ENCODE data around the gene KIF2C.
"Not testable (repeated sequence)": the region's sequence is repeated elsewhere in the genome, so short reads cannot be mapped to it uniquely, and the experiment has no call there.

KIF2C gene

DNA sequence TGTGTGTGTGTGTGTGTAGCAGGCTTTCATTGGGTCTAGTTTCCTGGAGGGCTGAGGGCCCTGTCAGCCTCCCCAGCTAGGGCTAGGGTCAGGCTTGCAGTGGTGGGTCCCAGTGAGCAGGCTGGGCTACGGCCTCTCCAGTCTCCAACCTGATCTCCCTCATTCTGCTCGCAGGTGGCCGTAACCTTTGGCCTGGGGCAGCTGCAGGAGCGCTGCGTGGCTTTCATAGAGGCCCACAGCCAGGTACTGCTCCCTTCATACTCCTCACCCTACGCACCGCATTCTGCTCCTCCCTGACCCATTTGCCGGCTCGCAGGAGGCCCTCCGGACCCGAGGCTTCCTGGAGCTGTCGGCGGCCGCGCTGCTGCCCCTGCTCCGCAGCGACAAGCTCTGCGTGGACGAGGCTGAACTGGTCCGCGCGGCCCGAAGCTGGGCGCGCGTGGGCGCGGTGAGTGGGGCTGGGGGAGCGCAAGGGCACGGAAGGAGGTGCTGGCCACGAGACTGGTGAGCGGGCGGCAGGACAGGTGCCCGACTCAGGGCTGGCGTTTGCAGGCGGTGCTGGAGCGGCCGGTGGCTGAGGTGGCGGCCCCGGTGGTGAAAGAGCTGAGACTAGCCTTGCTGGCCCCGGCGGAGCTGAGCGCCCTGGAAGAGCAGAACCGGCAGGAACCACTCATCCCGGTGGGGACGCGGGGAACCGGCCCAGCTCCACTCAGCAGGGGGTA, 73.3 kb downstream of the KIF2C start:
- no peak for DNase-seq (ENCODE audit: low read depth)

GRCh38 chr1:44815926-44816325, 76.3 kb downstream of the KIF2C start:
- DNase-seq (ENCODE audit: low read depth), result not testable (repeated sequence)

- no peak for DNase-seq (ENCODE audit: low read depth)
Measured at GRCh38 chr1:44817307-44817706, 77.7 kb downstream of the KIF2C start.

Measured in activated T-helper 9 cell treated with anti-CD3 and anti-CD28 coated beads, Interleukin-2, amount 50 U/mL, for 16 hours (primary cell).